ENCODE results near the gene TGIF1. TPM values are rescaled to one million over a fixed set of nuclear protein-coding genes. Genes with fewer than 3 reads are reported as not detected.
"Not testable (repeated sequence)": the region's sequence is repeated elsewhere in the genome, so short reads cannot be mapped to it uniquely, and the experiment has no call there.

TGIF1 gene
- total RNA-seq, 1 donor from 2014 or later, result 8.1 TPM

DNA sequence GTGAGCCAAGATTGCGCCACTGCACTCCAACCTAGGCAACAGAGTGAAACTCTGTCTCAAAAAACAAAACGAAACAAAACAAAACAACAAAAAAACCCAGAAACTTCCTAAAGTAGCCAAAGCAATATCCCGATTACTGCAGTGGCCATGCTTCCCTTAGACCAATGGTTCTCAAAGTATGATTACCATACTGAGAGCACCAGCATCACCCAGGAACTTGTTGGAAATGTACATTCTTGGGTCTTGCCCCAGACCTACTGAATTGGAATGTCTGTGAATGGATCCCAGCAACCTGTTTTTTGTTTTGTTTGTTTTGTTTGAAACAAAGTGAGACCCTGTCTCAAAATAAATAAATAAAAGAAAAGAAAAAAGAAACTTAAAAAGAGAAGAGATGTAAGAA lies 41.9 kb upstream of the TGIF1 start:
- Histone ChIP-seq H3K36me3 (no peaks in the 10 kb centered on the region), H3K9me3 (replicated peaks) (peaks cover 14% of the 10 kb centered on the region), H3K4me1 (no peaks in the 10 kb centered on the region), H3K4me3 (no peak overlapping the region), H3K27me3 (ENCODE audit: low read depth) (peaks cover 13% of the 10 kb centered on the region), H3K27ac (replicated peaks) (no peak overlapping the region)
- DNase-seq, result no peak
- TF ChIP-seq, protein P1, sequence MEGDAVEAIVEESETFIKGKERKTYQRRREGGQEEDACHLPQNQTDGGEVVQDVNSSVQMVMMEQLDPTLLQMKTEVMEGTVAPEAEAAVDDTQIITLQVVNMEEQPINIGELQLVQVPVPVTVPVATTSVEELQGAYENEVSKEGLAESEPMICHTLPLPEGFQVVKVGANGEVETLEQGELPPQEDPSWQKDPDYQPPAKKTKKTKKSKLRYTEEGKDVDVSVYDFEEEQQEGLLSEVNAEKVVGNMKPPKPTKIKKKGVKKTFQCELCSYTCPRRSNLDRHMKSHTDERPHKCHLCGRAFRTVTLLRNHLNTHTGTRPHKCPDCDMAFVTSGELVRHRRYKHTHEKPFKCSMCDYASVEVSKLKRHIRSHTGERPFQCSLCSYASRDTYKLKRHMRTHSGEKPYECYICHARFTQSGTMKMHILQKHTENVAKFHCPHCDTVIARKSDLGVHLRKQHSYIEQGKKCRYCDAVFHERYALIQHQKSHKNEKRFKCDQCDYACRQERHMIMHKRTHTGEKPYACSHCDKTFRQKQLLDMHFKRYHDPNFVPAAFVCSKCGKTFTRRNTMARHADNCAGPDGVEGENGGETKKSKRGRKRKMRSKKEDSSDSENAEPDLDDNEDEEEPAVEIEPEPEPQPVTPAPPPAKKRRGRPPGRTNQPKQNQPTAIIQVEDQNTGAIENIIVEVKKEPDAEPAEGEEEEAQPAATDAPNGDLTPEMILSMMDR (IDR thresholded peaks at IDR 0.05; ENCODE audit: borderline replicate concordance), result no peak
- intact Hi-C loops (cut with micrococcal nuclease), result no loop called here

GRCh38 chr18:3409811-3410210 lies 40.2 kb upstream of the TGIF1 start:
- Histone ChIP-seq H3K27me3 (ENCODE audit: low read depth) (peaks cover 13% of the 10 kb centered on the region), H3K4me3 (no peak overlapping the region), H3K27ac (replicated peaks) (no peak overlapping the region), H3K9me3 (replicated peaks) (peaks cover 11% of the 10 kb centered on the region), H3K36me3 (no peaks in the 10 kb centered on the region), H3K4me1 (no peaks in the 10 kb centered on the region)
- TF ChIP-seq, protein P1 (IDR thresholded peaks at IDR 0.05; ENCODE audit: borderline replicate concordance), result no peak
- intact Hi-C loops (cut with micrococcal nuclease), result no loop called here
- no peak for DNase-seq

DNA sequence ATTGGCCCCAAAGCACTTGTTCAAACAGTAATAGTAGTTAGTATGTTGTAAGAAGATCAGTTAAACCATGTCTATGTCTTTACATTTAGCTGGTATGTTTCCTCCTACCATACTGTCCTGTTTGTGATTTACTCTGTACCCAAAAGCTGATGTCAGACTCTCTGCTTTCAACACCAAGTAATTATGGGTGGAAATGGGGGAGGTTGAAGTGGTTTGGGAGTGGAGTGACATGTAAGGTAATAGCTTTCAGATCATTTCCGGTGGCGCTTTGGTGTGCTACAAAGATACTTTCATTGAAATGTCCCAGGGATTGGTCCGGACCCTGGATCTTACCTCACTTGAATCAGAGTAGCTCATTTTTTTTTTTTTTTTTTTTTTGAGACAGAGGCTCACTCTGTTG lies 39.7 kb upstream of the TGIF1 start:
- TF ChIP-seq, protein P1 (IDR thresholded peaks at IDR 0.05; ENCODE audit: borderline replicate concordance), result no peak
- Histone ChIP-seq H3K36me3 (no peaks in the 10 kb centered on the region), H3K4me3 (no peak overlapping the region), H3K27ac (replicated peaks) (no peak overlapping the region), H3K9me3 (replicated peaks) (peaks cover 6% of the 10 kb centered on the region), H3K4me1 (no peaks in the 10 kb centered on the region), H3K27me3 (ENCODE audit: low read depth) (peaks cover 13% of the 10 kb centered on the region)
- intact Hi-C loops (cut with micrococcal nuclease), result no loop called here
- no peak for DNase-seq

GRCh38 chr18:3410876-3411275 lies 39.1 kb upstream of the TGIF1 start:
- H3K4me1 ChIP-seq; H3K36me3 ChIP-seq; intact Hi-C loops (cut with micrococcal nuclease); H3K27ac ChIP-seq (replicated peaks); H3K9me3 ChIP-seq (replicated peaks); H3K4me3 ChIP-seq; DNase-seq: not testable (repeated sequence)
- H3K27me3 ChIP-seq (ENCODE audit: low read depth), result peaks cover 13% of the 10 kb centered on the region

DNA sequence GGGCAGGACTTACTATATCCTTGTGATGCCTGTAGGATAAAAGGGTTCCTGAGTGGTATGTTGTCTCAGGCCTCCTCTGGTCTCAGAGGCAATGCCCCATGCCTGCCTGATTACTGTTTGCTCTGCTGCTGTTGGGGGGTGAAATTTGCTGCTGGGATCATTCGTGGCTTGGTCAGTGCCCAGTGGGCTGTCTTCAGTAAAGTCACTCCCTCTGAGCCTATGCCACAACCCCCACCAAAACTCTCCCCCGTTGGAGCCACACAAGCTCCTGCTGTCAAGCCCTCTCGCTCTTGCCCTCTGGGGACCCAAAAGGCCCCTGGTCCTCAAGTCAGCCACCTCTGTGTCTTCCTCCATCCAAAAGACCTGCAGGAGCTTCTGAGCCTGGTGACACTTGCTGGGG lies 38.6 kb upstream of the TGIF1 start:
- Histone ChIP-seq H3K27me3 (ENCODE audit: low read depth) (peaks cover 13% of the 10 kb centered on the region), H3K9me3 (replicated peaks) (no peaks in the 10 kb centered on the region), H3K27ac (replicated peaks) (no peak overlapping the region), H3K4me3 (peak overlapping the region; percentile 60), H3K36me3 (no peaks in the 10 kb centered on the region), H3K4me1 (no peaks in the 10 kb centered on the region)
- DNase-seq, result no peak
- intact Hi-C loops (cut with micrococcal nuclease), result no loop called here
- TF ChIP-seq, protein P1 (IDR thresholded peaks at IDR 0.05; ENCODE audit: borderline replicate concordance), result no peak

DNA sequence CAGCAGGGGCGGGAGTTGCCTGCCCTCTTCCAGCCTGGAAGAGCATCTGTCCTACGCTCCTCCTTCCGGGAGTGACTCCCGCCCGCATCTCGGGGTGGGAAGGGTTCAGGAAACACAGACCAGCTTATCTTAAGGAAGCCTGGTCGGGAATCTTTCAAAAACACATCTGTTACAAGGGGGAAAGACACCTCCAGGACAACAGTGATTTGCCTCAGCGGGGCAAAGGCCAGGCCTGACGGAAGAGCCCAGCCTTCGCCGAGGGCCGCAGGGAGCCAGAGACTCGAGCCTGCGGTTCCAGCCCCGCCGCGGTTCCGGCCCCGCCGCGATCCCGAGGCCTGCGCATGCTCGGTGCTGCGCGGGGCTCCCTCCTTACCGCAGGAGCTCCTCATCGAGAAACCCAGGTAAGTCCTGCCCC lies 38.1 kb upstream of the TGIF1 start:
- Histone ChIP-seq H3K4me1 (no peaks in the 10 kb centered on the region), H3K36me3 (no peaks in the 10 kb centered on the region), H3K4me3 (peak overlapping the region; percentile 60), H3K27ac (replicated peaks) (no peak overlapping the region), H3K9me3 (replicated peaks) (no peaks in the 10 kb centered on the region), H3K27me3 (ENCODE audit: low read depth) (peaks cover 13% of the 10 kb centered on the region)
- intact Hi-C loops (cut with micrococcal nuclease), result no loop called here
- DNase-seq, result peak; percentile 34
- TF ChIP-seq, protein P1 (IDR thresholded peaks at IDR 0.05; ENCODE audit: borderline replicate concordance), result no peak

GRCh38 chr18:3412528-3412927 lies 37.4 kb upstream of the TGIF1 start:
- H3K27ac ChIP-seq (replicated peaks); DNase-seq; H3K36me3 ChIP-seq; intact Hi-C loops (cut with micrococcal nuclease); H3K9me3 ChIP-seq (replicated peaks); H3K4me1 ChIP-seq: not testable (repeated sequence)
- H3K4me3 ChIP-seq, result peak overlapping the region; percentile 60
- H3K27me3 ChIP-seq (ENCODE audit: low read depth), result peaks cover 13% of the 10 kb centered on the region

All from left ventricle myocardium inferior (tissue), 1 donor.